Mammary epithelial cell (primary cell): ENCODE results near the gene ADNP2.

Experiments
- EZH2 ChIP-seq: IDR thresholded peaks from 2 replicates; pipeline ENCODE4 v1.6.1; 2012; ENCODE audit warnings: low read length, inconsistent platforms, borderline replicate concordance
- TF ChIP-seq, protein P1 (sequence below), 2 donors: IDR thresholded peaks in 1 of 2; conservative IDR thresholded peaks in 1 of 2; 2 replicates each; pipeline ENCODE4 v1.5.1; 2011 to 2012; ENCODE audit warnings: inconsistent platforms in 2 of 2, low read length in 2 of 2, mild to moderate bottlenecking in 2 of 2, control low read depth in 1 of 2, low read depth in 1 of 2; ENCODE audit not compliant: insufficient read depth in 1 of 2; ENCODE audit errors: extremely low read depth in 1 of 2

DNA sequence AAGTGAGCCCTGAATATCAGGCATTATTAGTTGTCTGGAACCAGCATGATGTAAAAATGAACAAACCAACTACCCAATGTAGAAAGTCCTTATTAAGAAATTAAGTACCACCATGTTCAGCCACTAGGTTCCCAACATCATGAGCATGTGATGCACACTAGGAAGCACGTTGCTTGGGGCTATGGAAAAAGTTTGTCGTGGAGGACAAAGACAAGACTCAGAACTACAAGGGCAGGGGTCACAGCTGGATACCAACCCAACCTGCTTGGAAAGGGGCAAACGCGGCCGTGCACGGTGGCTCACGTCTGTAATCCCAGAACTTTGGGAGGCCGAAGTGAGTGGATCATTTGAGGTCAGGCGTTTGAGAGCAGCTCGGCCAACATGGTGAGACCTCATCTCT lies 64.0 kb downstream of the ADNP2 start:
- TF ChIP-seq, protein P1, sequence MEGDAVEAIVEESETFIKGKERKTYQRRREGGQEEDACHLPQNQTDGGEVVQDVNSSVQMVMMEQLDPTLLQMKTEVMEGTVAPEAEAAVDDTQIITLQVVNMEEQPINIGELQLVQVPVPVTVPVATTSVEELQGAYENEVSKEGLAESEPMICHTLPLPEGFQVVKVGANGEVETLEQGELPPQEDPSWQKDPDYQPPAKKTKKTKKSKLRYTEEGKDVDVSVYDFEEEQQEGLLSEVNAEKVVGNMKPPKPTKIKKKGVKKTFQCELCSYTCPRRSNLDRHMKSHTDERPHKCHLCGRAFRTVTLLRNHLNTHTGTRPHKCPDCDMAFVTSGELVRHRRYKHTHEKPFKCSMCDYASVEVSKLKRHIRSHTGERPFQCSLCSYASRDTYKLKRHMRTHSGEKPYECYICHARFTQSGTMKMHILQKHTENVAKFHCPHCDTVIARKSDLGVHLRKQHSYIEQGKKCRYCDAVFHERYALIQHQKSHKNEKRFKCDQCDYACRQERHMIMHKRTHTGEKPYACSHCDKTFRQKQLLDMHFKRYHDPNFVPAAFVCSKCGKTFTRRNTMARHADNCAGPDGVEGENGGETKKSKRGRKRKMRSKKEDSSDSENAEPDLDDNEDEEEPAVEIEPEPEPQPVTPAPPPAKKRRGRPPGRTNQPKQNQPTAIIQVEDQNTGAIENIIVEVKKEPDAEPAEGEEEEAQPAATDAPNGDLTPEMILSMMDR (conservative IDR thresholded peaks at IDR 0.05 in 1 of 2, IDR thresholded peaks at IDR 0.05 in 1 of 2; ENCODE audit: extremely low read depth in 1 of 2, insufficient read depth in 1 of 2, low read depth in 1 of 2, low read length in 2 of 2), result no peak
- TF ChIP-seq EZH2, result no peak
